ENCODE measurements around the gene UQCRC1. TPM values are rescaled to one million over a fixed set of nuclear protein-coding genes. Genes with fewer than 3 reads are reported as not detected.

Gene UQCRC1
- polyA plus RNA-seq, 3 donors = 326 to 409 (median 350) TPM

DNA sequence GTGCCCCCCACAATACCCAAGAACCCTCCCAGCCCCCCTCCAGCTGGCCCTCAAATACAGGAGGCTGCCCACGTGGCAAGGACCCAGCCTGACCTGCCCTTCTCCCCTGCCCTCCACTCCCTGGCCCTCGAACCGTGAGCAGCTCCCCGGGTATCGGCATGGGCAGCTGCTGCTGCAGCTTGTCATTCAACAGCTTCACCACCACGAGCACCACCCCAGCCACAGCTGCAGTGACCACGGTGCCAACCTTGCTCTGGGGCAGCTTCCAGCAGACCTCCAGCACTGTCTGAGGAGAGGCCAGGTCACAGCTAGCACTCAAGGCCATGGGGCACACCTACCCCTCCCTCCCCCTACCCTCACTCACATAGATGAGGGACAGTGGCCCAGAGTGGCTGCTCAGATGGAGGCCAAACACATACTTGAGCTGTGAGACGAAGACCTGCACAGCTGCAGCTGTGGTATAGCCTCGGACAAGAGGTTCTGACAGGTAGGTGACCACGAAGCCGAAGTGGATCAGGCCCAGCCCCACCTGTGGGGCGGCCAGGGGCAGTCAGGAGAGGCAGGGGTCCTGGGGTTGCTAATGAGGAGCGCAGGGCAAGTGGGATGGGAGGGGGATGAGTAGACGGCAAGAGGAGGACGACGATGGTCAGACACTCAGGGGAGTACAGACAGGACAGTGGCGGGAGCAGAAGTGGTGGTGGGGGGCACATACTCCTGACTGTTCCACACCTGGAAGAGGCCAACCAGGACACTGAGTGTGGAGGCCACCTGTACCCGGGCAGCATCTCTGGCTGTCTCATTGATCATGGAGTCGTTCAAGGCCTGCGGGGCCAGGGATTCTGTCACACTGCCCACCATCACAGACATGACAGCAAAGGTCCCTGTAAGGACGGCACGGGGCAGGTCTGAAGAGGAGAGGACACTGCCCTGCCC, 22.3 kb upstream of the UQCRC1 start:
- peaks cover 63 to 69% of the 10 kb centered on the region in 2 donors for H3K36me3 ChIP-seq (replicated peaks in 1 of 2; ENCODE audit: control insufficient read depth in 1 of 2, insufficient read depth in 2 of 2, low read length in 2 of 2)
- peaks cover 19% of the 10 kb centered on the region for H3K79me2 ChIP-seq (ENCODE audit: insufficient read depth, low read length)
- TF ChIP-seq, protein P1, sequence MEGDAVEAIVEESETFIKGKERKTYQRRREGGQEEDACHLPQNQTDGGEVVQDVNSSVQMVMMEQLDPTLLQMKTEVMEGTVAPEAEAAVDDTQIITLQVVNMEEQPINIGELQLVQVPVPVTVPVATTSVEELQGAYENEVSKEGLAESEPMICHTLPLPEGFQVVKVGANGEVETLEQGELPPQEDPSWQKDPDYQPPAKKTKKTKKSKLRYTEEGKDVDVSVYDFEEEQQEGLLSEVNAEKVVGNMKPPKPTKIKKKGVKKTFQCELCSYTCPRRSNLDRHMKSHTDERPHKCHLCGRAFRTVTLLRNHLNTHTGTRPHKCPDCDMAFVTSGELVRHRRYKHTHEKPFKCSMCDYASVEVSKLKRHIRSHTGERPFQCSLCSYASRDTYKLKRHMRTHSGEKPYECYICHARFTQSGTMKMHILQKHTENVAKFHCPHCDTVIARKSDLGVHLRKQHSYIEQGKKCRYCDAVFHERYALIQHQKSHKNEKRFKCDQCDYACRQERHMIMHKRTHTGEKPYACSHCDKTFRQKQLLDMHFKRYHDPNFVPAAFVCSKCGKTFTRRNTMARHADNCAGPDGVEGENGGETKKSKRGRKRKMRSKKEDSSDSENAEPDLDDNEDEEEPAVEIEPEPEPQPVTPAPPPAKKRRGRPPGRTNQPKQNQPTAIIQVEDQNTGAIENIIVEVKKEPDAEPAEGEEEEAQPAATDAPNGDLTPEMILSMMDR (IDR thresholded peaks at IDR 0.05) = no peak
- H3K4me3 ChIP-seq (replicated peaks in 1 of 3; ENCODE audit: low read depth in 2 of 3, low read length in 3 of 3) = no peak overlapping the region
- no peak overlapping the region for H3K4me3 Mint-ChIP-seq
- H2AFZ ChIP-seq (ENCODE audit: insufficient read depth, low read depth, low read length, poor library complexity, severe bottlenecking) = no peak overlapping the region
- no peaks in the 10 kb centered on the region for H3K9me3 ChIP-seq (replicated peaks in 1 of 2; ENCODE audit: control insufficient read depth in 1 of 2, insufficient read depth in 1 of 2, low read length in 2 of 2)
- intact Hi-C loops (cut with micrococcal nuclease) = loop anchor here (10.0 kb wide), 1 partner anchor 167 kb away; a partner anchor contains a TSS
- H3K27ac Mint-ChIP-seq = peak overlapping the region in 1 of 7 donors; percentile 12
- H3K27me3 Mint-ChIP-seq (ENCODE audit: low read depth in 3 of 3) = peaks cover 0 to 4% (median 1%) of the 10 kb centered on the region in 3 donors
- H3K4me1 ChIP-seq (ENCODE audit: control insufficient read depth in 1 of 2, insufficient read depth in 2 of 2, low read length in 2 of 2) = peaks cover 21 to 32% of the 10 kb centered on the region in 2 donors
- H4K20me1 ChIP-seq (ENCODE audit: insufficient read depth, low read length) = peaks cover 16% of the 10 kb centered on the region
- peaks cover 53 to 67% of the 10 kb centered on the region in 2 donors for H3K36me3 Mint-ChIP-seq
- DNase-seq = no peak
- H3K4me2 ChIP-seq (replicated peaks; ENCODE audit: extremely low read depth, low read length, poor library complexity, severe bottlenecking) = no peak overlapping the region
- H3K4me1 Mint-ChIP-seq = peaks cover 23% of the 10 kb centered on the region
- WGBS (ENCODE audit: insufficient coverage) = 96% methylated on average over 21 of the region's 22 CpGs
- H3K9me3 Mint-ChIP-seq = peaks cover 0 to 1% (median 0%) of the 10 kb centered on the region in 7 donors
- no peak overlapping the region for H3K27ac ChIP-seq (ENCODE audit: low read depth in 1 of 2, low read length in 2 of 2)
- no peak overlapping the region for H3K9ac ChIP-seq (ENCODE audit: insufficient read depth, low read length, poor library complexity, severe bottlenecking)
- no peaks in the 10 kb centered on the region for H3K27me3 ChIP-seq (ENCODE audit: control insufficient read depth in 2 of 2, insufficient read depth in 2 of 2, low read length in 2 of 2)

GRCh38 chr3:48630833-48631232, 21.4 kb upstream of the UQCRC1 start:
- Mint-ChIP-seq H3K9me3 (peaks cover 0 to 2% (median 0%) of the 10 kb centered on the region in 7 donors), H3K36me3 (peaks cover 63 to 77% of the 10 kb centered on the region in 2 donors), H3K27me3 (ENCODE audit: low read depth in 3 of 3) (peaks cover 0 to 4% (median 3%) of the 10 kb centered on the region in 3 donors), H3K4me3 (no peak overlapping the region), H3K4me1 (peaks cover 15% of the 10 kb centered on the region), H3K27ac (peak overlapping the region in 1 of 7 donors; percentile 25)
- peaks cover 19% of the 10 kb centered on the region for H3K79me2 ChIP-seq (ENCODE audit: insufficient read depth, low read length)
- H3K9ac ChIP-seq (ENCODE audit: insufficient read depth, low read length, poor library complexity, severe bottlenecking) = no peak overlapping the region
- H3K36me3 ChIP-seq (replicated peaks in 1 of 2; ENCODE audit: control insufficient read depth in 1 of 2, insufficient read depth in 2 of 2, low read length in 2 of 2) = peaks cover 73 to 78% of the 10 kb centered on the region in 2 donors
- intact Hi-C loops (cut with micrococcal nuclease) = loop anchor here (10.0 kb wide), 1 partner anchor 166 kb away; a partner anchor contains a TSS
- no peaks in the 10 kb centered on the region for H3K9me3 ChIP-seq (replicated peaks in 1 of 2; ENCODE audit: control insufficient read depth in 1 of 2, insufficient read depth in 1 of 2, low read length in 2 of 2)
- 95% methylated on average over 11 of the region's 12 CpGs for WGBS (ENCODE audit: insufficient coverage)
- H3K4me2 ChIP-seq (replicated peaks; ENCODE audit: extremely low read depth, low read length, poor library complexity, severe bottlenecking) = no peak overlapping the region
- H3K27me3 ChIP-seq (ENCODE audit: control insufficient read depth in 2 of 2, insufficient read depth in 2 of 2, low read length in 2 of 2) = no peaks in the 10 kb centered on the region
- H2AFZ ChIP-seq (ENCODE audit: insufficient read depth, low read depth, low read length, poor library complexity, severe bottlenecking) = no peak overlapping the region
- no peak overlapping the region for H3K4me3 ChIP-seq (replicated peaks in 1 of 3; ENCODE audit: low read depth in 2 of 3, low read length in 3 of 3)
- TF ChIP-seq, protein P1 (IDR thresholded peaks at IDR 0.05) = no peak
- H3K4me1 ChIP-seq (ENCODE audit: control insufficient read depth in 1 of 2, insufficient read depth in 2 of 2, low read length in 2 of 2) = peaks cover 13 to 24% of the 10 kb centered on the region in 2 donors
- no peak overlapping the region for H3K27ac ChIP-seq (ENCODE audit: low read depth in 1 of 2, low read length in 2 of 2)
- H4K20me1 ChIP-seq (ENCODE audit: insufficient read depth, low read length) = peaks cover 16% of the 10 kb centered on the region
- DNase-seq = no peak
